Transverse colon (tissue), 4 donors: ENCODE results near the gene COL23A1. TPM values are rescaled to one million over a fixed set of nuclear protein-coding genes. Genes with fewer than 3 reads are reported as not detected.

ENCODE experiments used
- DNase-seq: peaks from one replicate; pipeline ENCODE4 v3.0.0-alpha.2; 2019
- H3K27ac ChIP-seq, 4 donors: fragments of 200-600 bp; sonication (generic); 2 replicates each; pipeline ENCODE4 v1.5.1; 2016 to 2018; ENCODE audit warnings: inconsistent platforms in 4 of 4
- H3K27me3 ChIP-seq: fragments of 200-600 bp; sonication (generic); 2 replicates; pipeline ENCODE4 v1.5.1; 2017; ENCODE audit warnings: inconsistent platforms
- H3K36me3 ChIP-seq, 4 donors: fragments of 200-600 bp; sonication (generic); 2 replicates each; pipeline ENCODE4 v1.5.1; 2017 to 2019; ENCODE audit warnings: inconsistent platforms in 4 of 4
- H3K4me1 ChIP-seq, 4 donors: fragments of 200-600 bp; sonication (generic); 2 replicates each; pipeline ENCODE4 v1.5.1; 2017 to 2020; ENCODE audit warnings: inconsistent platforms in 4 of 4
- H3K4me3 ChIP-seq, 4 donors: fragments of 200-600 bp; sonication (generic); 1 replicate in 1 of 4; 2 replicates in 3 of 4; pipeline versions ENCODE4 v1.5.1 to v1.6.1; 2017 to 2019; ENCODE audit warnings: inconsistent platforms in 4 of 4
- H3K9me3 ChIP-seq, 2 donors: fragments of 200-600 bp; sonication (generic); 2 replicates each; pipeline ENCODE4 v1.5.1; 2017 to 2019; ENCODE audit warnings: inconsistent platforms in 2 of 2
- CTCF ChIP-seq, 5 experiments: fragments of 200-600 bp in 3 of 5; fragments of 450-650 bp in 2 of 5; sonication (generic) in 3 of 5; IDR thresholded peaks; 1 replicate in 2 of 5; 2 replicates in 3 of 5; pipeline ENCODE4 v1.5.1; 2016 to 2017; ENCODE audit warnings: antibody characterized with exemption in 5 of 5, inconsistent platforms in 3 of 5, mild to moderate bottlenecking in 2 of 5, moderate library complexity in 1 of 5
- EP300 ChIP-seq: sonication (generic); formaldehyde crosslinking; IDR thresholded peaks from one replicate; pipeline ENCODE4 v1.6.1; 2017; ENCODE audit warnings: antibody characterized with exemption, low read depth
- POLR2A ChIP-seq: fragments of 450-650 bp; IDR thresholded peaks from one replicate; pipeline ENCODE4 v1.6.1; 2016; ENCODE audit warnings: antibody characterized with exemption, mild to moderate bottlenecking, moderate library complexity
- POLR2AphosphoS5 ChIP-seq, 3 donors: sonication (generic); formaldehyde crosslinking; IDR thresholded peaks; one replicate each; pipeline ENCODE4 v1.6.1; 2016; ENCODE audit warnings: antibody characterized with exemption in 3 of 3
- WGBS, 2 donors: methylation state at CpG; one replicate each; pipeline ENCODE4 v1.1.5; 2018; ENCODE audit warnings: low coverage in 1 of 2; 5-methylcytosine and 5-hydroxymethylcytosine counted together
- in situ Hi-C, 4 donors: fragments of 200-750 bp; cut with MboI; loops; one replicate each; pipeline versions ENCODE4 v1.15.0 to v1.15.1; 2017; ENCODE audit warnings: low sequenced_read_pairs in 3 of 4, low pct_ligation_motif_present in 1 of 4, low pct_unique_long_range_greater_than_20kb in 1 of 4
- intact Hi-C: fragments of 100-400 bp; cut with DNase I; formaldehyde crosslinking; loops from one replicate; pipeline ENCODE4 v1.15.1; 2023; ENCODE audit warnings: low total_unique reads
- total RNA-seq, 4 donors: library from RNA; depleted of rRNA; stranded (reverse); fragments of >200 nt; gene quantifications; one replicate each; pipeline ENCODE4 v1.1.0, GENCODE V29; 2016

COL23A1 gene
- total RNA-seq, 4 donors from 2014 or later = 0.14 to 2.2 (median 1.4) TPM; not detected in 1

- in situ Hi-C loops = no loop called here
- no peak for DNase-seq
- H3K4me3 ChIP-seq = no peak overlapping the region
Observed at GRCh38 chr5:178323961-178324360, 266.2 kb downstream of the COL23A1 start.

DNA sequence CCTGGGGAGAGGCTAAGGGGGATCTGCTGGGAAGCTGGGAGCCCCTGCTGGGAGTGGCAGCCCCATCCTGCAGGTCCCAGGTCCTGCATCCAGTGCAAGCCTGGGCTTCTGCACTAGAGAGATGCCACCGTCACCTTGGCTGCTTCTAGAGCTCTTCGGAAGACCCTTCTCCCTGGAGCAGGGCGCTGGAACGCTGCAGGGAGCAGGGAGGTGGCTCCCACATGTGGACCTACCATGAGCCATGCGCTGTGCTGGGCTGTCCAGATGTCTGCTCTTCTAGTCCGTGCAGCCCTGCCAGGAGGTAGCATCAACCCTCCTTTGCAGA is 266.7 kb downstream of the COL23A1 start:
- H3K36me3 ChIP-seq = no peaks in the 10 kb centered on the region
- H3K4me3 ChIP-seq = no peak overlapping the region
- WGBS, 2 donors = 85% methylated on average over 6 of the region's 6 CpGs; no CpG with 5 or more reads in 1 of the 2 donors
- TF ChIP-seq POLR2AphosphoS5 (IDR thresholded peaks at IDR 0.05) = no peak
- no peak for TF ChIP-seq POLR2A
- TF ChIP-seq EP300 = no peak
- no peak for TF ChIP-seq CTCF (IDR thresholded peaks at IDR 0.05)
- H3K9me3 ChIP-seq = no peaks in the 10 kb centered on the region
- in situ Hi-C loops (no loop called here), intact Hi-C loops (no loop called here)
- no peak for DNase-seq
- no peaks in the 10 kb centered on the region for H3K27me3 ChIP-seq
- H3K4me1 ChIP-seq = no peaks in the 10 kb centered on the region
- no peak overlapping the region for H3K27ac ChIP-seq

More at GRCh38 chr5:178323961-178324360, 266.2 kb downstream of the COL23A1 start:
- H3K9me3 ChIP-seq = no peaks in the 10 kb centered on the region
- no peaks in the 10 kb centered on the region for H3K4me1 ChIP-seq
- WGBS, 2 donors = 64 to 67% methylated on average over 2 to 7 of the region's 7 CpGs
- intact Hi-C loops = no loop called here
- H3K36me3 ChIP-seq = no peaks in the 10 kb centered on the region
- no peak overlapping the region for H3K27ac ChIP-seq
- no peaks in the 10 kb centered on the region for H3K27me3 ChIP-seq
- no peak for TF ChIP-seq POLR2A
- no peak for TF ChIP-seq POLR2AphosphoS5 (IDR thresholded peaks at IDR 0.05)
- no peak for TF ChIP-seq EP300
- no peak for TF ChIP-seq CTCF (IDR thresholded peaks at IDR 0.05)

DNA sequence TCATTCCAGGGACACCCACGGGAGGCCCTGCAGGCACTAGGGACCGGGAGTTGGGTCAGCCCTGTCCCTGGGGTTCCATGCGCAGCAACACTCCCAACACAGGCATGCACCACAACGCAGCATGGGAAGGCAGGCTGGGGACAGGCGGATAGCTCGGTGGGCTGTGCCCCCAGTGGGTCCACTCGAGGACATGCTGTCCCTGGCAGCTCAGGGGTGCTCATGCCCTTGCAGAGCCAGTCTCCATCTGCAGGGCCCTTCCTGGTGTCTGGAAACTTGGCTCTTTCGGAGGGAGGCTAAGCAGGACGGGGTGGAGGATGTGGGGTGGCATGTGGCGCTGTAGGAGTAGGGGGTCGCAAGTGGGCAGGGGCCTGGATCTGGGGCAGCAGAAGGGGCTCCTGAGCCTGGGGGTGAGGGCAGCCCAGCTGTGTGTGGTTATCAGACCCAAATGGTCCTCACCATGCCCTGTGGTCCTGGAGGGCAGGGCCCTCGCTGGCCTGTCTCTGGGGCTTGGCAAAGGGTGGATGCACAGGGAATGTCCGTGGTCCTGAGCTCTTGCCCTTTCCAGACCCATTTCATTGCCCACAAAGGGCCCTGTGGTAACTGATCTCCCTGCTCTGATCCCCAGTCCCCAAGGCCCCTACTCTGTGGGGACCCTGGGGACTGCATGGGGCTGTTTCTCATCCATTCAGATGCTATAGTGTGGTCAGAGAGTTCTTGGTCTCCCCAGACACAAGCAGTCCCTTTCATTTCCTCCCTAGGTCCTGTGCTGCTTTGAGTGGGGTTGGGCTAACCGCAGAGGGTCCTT is 267.3 kb downstream of the COL23A1 start:
- DNase-seq = no peak
- Histone ChIP-seq H3K4me1 (no peaks in the 10 kb centered on the region), H3K4me3 (no peak overlapping the region), H3K9me3 (no peaks in the 10 kb centered on the region), H3K27ac (no peak overlapping the region), H3K36me3 (no peaks in the 10 kb centered on the region), H3K27me3 (no peaks in the 10 kb centered on the region)
- intact Hi-C loops = no loop called here
- in situ Hi-C loops = no loop called here
- TF ChIP-seq CTCF (IDR thresholded peaks at IDR 0.05) (no peak), POLR2A (no peak), POLR2AphosphoS5 (IDR thresholded peaks at IDR 0.05) (no peak), EP300 (no peak)
- 80% methylated on average over 13 of the region's 14 CpGs; no CpG with 5 or more reads in 1 of the 2 donors for WGBS, 2 donors

DNA sequence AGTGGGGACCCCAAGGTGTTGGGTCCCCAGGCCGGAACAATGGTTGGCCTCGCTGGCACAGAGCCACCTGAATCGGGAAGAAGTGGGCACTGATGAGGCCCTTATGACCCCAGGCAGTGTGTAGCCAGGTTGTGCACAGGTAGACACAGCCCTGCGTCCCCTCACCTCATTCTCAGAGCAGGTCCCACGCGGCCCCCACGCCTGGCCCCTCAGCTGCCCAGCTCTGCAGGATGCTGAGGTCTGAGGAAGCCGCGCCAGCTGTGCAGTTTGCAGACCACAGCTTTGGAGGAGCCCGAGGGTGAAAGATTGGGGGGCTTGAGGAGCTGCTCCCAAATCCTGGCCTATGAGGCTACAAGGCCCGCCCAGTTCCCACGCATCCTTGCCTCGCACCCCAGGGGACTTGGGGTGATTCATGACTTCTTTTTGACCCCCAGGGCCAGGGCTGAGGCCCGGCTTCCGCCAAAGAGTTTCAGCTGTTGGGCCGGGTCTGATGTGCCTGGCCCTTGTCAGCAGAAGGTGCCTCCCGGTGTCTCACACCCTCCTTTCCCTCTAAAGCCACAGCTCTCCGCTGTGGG is 269.8 kb downstream of the COL23A1 start:
- in situ Hi-C loops (no loop called here), intact Hi-C loops (no loop called here)
- H3K27me3 ChIP-seq = no peaks in the 10 kb centered on the region
- H3K4me1 ChIP-seq = no peaks in the 10 kb centered on the region
- no peaks in the 10 kb centered on the region for H3K36me3 ChIP-seq
- no peak overlapping the region for H3K27ac ChIP-seq
- no peak for DNase-seq
- no peaks in the 10 kb centered on the region for H3K9me3 ChIP-seq
- WGBS, 2 donors = 78% methylated on average over 18 of the region's 18 CpGs; no CpG with 5 or more reads in 1 of the 2 donors
- TF ChIP-seq EP300 = no peak
- TF ChIP-seq CTCF (IDR thresholded peaks at IDR 0.05) = no peak
- no peak for TF ChIP-seq POLR2AphosphoS5 (IDR thresholded peaks at IDR 0.05)
- TF ChIP-seq POLR2A = no peak
- no peak overlapping the region for H3K4me3 ChIP-seq
